Embryonic facial prominence (tissue), 1 donor: Measurements from ENCODE around the gene MORC1.

Experiments
- DNase-seq: peaks from one replicate; pipeline ENCODE4 v3.0.0-alpha.2; 2016; ENCODE audit errors: extremely low spot score

Gene MORC1

DNA sequence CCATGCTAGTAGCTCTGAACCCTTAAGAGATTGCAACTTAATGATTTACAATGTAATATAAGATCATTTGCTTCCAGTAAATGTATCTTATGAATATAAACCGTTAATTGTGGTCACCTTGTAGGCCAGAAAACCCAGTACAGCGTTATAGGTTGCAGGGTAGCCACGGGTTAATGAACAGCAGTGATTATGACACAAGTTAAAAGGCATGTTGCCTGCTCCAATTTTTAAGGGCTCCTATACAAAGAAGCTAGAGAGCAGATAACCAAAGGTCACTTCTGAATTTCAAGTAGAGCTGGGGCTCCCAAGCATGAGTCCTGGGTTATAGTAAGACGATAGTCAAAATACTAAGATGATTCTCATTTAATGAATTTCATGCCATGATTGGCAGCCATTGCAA lies 177.8 kb downstream of the MORC1 start:
- no peak for DNase-seq

DNA sequence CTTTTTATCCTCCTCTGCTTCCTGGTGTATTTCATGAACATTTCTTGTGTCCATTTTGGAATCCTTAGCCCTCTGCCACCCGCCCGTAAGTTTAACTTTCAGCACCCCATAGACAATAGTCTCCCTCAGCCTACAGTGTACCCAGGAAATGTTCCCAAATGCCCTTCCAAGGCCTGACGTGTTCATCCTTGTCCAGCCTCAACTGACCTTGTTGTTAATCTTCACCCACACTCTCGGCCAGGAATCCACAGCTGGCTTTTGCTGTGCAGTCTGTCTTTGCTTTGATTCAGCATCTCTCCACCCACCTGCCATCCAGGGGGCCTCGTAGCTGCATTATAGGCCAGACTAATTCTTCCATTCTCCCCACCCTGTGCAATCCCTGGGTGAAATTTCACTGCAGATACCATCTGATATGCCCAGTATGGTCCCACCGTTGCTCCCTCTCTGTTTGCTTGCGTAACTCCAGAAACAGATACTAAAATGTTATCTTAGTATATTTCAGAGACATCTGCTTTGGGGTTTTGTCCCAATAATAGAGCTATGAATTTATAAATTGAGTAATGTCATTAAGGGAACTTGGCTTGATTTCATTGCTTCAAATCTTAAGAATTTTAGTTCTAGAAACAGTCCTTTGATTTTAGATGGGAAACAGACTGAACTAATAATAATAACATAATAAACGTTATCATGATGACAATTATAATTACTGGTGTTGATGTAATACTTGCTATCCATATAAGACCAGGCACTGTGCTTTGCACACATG lies 180.8 kb downstream of the MORC1 start:
- DNase-seq, result no peak

DNA sequence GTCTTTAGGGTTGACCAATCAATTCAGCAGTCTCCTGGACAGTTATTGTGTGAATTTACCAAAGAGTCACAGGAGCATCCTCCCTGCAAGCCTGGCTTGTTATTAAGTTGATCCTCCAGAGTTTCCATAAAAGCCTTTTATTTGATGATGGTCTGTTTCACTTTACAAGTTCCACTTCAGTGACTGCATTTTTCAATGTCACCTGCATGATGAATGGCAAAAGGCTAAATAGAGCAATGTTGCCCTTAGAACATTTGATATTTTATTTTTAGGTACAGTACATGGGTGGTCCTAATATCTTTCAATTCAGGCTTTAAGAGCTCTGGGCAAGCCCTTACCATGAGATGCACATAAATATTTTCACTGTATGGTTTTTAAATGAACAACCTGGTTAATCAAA lies 186.9 kb downstream of the MORC1 start:
- DNase-seq, result no peak

DNA sequence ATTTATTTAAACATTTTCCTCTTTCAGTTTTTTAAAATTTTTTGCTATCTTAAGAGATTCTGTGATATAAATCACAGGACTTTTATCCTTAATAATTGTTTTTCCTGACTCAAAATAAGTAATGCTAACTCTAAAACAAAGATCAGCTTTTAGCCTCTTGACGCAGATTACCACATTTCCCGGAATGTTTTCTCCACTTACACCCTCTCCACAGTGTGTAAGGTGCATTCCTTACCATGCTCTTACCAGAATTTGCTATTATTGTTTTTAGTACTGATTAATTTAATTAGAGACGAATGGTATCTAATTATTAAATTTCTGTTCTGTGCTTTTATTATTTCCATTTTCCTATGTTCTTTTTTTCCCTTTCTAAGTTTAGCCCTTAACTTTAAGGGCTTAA lies 199.1 kb downstream of the MORC1 start:
- DNase-seq, result no peak

DNA sequence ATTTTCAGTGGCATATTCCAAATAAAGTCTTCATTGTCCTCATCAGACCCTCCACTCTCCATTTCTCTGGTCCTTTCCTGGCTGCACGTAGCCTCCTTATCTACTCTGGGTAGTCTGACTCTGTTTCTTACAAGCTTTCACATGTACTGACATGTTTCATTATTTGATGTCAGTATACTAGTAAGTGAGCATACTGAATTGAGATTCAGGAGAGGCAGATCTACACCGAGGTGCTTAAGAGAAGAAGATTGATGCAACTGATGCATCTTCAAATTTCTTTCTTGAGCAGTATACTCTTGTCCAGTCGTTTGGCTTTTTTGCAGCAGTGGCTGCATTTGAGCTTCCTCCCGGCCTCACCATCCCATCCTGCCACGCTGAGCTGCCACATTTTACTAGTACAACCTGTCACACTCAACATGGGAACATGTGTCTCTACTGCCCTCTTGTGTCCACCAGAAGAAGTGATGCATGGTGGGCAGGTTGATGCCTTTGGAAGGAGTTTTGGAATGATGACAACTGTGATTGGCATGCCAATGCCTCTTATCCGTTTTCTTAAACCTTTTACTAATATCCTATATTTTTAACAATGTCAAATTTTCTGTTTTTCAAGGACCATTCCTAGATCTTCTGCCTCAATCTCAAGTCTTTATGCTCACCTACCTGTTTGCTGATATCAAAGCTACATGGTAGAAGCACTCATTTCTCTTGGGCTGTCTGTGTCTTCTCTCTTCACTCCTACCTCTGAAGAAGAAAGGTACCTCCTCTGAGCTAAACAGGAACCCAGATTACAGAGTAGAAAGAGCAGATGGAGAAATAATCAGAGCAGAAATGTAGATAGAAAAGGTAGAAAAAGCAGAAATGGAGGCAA lies 202.9 kb downstream of the MORC1 start:
- peak; percentile 42 for DNase-seq

GRCh38 chr3:108909799-108910198 lies 208.1 kb downstream of the MORC1 start:
- DNase-seq, result no peak
